GM19238 (cell line): ENCODE results near the gene PSMD2.
"Not testable (repeated sequence)": the region's sequence is repeated elsewhere in the genome, so short reads cannot be mapped to it uniquely, and the experiment has no call there.

Source experiments
- DNase-seq: peaks from one replicate; pipeline ENCODE4 v3.0.0; 2011; ENCODE audit warnings: low spot score; ENCODE audit not compliant: insufficient read length

PSMD2 gene

DNA sequence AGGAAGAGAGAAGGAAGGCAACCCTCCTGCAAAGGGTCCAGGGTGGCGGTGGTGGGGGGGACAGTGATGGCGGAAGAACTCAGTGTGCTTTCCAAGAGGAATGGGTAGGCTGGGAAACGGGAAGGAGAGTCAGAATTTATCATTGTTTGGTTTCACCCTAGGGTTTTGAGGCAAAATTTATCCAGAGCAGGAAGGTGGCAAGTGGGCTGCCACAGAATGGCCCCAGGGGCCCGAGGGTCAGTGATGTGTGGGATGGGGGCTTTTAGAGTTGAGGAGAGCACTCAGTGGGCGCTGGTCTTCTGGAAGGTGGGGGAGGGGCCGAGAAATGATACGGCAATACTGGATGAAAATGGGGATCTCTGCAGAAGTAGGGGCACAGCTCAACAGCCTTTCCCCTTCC is 38.9 kb downstream of the PSMD2 start:
- no peak for DNase-seq

DNA sequence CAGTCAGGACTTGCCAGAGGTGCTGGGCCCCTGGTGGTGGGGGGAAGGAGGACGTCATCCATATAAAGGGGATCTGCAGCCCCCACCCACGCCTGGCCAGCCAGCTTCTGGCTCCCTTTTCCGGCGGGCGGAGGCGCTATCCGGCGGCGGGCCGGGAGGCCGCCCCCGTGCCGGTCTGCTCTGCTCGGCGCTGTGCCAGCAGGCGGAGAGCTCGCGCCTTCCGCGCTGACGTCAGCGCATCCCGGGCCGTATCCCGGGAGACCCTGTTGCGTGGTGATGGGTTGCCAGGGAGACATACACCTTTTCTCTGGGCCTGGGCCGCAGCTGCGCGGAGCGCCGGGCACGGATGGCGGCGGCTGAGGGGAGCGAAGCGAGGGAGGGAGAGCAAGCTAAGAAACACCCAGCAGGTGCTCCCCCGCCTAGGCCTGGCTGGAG is 39.5 kb downstream of the PSMD2 start:
- no peak for DNase-seq

DNA sequence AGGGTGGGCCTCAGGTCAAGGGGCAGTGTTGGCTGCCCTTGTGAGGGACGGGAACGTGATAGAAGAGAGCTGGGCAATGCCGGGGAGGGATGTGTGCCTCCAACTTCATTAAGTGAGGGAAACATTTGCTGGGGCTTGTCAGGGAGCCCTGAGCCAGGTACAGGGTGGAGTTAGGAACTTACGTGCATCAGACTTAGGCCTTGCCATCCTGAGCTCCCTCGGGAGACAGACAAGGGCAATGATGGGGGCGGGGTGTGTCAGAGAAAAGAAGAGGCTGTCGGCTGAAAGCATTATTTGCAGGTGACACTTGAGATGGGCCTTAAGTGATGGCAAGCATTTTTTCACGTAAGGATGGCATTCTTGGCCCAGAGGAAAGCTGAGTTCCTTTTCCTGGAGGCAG is 40.0 kb downstream of the PSMD2 start:
- DNase-seq = no peak

DNA sequence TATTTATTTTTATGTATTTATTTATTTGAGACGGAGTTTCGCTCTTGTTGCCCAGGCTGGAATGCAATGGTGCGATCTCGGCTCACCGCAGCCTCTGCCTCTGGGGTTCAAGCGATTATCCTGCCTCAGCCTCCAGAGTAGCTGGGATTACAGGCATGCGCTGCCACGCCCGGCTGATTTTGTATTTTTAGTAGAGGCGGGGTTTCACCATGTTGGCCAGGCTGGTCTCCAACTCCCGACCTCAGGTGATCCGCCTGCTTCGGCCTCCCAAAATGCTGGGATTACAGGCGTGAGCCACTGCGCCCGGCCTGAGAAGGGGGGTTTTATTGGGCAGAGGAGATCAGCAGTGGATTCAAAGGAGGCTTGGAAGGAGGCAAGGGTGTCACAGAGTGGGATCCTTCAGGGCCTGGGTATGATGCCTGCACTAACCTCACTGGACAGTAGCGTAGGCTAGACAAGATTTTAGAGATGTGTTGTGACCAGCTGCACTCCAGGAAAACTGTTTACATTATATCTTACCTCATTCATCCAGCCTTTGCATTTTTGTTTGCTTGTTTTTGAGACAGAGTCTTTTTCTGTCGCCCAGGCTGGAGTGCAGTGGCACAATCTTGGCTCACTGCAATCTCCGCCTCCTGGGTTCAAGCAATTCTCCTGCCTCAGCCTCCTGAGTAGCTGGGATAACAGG is 40.6 kb downstream of the PSMD2 start:
- DNase-seq = not testable (repeated sequence)

DNA sequence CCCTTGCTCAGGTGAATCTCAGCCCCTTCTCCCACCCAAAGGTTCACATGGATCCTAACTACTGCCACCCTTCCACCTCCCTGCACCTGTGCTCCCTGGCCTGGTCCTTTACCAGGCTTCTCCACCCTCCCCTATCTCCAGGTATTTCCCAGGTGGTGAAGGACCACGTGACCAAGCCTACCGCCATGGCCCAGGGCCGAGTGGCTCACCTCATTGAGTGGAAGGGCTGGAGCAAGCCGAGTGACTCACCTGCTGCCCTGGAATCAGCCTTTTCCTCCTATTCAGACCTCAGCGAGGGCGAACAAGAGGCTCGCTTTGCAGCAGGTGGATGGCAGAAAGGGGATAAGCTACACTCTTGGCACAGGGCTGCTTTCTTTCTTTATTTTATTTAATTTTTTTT is 42.9 kb downstream of the PSMD2 start:
- DNase-seq = no peak

DNA sequence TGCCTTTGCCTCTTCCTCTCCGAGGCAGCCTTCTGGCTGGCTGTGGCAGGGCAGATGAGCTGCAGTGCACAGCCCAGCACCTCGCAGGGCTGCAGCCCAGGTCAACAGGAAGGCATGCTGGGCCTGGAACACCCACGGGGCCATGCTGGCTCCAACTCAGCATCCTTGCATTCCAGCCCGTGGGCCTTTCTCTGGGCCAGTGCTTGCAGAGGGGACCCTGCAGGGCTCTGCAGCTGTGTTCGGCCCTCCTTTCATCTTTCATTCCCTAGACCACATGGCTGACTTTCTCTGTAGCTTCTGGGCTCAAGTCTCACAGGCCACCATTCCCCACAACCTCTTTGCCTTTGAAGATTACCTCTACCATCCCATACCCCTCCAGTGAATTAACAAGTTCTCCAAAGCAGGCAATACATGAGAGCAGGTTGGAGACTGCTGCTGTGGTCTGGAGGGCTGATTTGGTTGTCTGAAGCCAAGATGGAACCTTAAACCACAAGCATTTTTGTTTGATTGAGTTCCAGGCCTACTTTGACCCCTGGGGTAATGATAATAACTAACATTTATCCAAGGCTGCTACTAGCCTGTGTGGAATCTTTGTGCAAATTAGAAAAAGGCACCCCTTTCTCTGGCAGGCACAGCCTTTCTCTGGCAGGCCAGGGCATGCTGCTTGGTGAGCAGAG is 44.3 kb downstream of the PSMD2 start:
- DNase-seq = no peak

DNA sequence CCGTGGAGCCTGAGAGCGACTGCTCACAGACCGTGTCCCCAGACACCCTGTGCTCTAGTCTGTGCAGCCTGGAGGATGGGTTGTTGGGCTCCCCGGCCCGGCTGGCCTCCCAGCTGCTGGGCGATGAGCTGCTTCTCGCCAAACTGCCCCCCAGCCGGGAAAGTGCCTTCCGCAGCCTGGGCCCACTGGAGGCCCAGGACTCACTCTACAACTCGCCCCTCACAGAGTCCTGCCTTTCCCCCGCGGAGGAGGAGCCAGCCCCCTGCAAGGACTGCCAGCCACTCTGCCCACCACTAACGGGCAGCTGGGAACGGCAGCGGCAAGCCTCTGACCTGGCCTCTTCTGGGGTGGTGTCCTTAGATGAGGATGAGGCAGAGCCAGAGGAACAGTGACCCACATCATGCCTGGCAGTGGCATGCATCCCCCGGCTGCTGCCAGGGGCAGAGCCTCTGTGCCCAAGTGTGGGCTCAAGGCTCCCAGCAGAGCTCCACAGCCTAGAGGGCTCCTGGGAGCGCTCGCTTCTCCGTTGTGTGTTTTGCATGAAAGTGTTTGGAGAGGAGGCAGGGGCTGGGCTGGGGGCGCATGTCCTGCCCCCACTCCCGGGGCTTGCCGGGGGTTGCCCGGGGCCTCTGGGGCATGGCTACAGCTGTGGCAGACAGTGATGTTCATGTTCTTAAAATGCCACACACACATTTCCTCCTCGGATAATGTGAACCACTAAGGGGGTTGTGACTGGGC is 45.7 kb downstream of the PSMD2 start:
- DNase-seq = no peak

DNA sequence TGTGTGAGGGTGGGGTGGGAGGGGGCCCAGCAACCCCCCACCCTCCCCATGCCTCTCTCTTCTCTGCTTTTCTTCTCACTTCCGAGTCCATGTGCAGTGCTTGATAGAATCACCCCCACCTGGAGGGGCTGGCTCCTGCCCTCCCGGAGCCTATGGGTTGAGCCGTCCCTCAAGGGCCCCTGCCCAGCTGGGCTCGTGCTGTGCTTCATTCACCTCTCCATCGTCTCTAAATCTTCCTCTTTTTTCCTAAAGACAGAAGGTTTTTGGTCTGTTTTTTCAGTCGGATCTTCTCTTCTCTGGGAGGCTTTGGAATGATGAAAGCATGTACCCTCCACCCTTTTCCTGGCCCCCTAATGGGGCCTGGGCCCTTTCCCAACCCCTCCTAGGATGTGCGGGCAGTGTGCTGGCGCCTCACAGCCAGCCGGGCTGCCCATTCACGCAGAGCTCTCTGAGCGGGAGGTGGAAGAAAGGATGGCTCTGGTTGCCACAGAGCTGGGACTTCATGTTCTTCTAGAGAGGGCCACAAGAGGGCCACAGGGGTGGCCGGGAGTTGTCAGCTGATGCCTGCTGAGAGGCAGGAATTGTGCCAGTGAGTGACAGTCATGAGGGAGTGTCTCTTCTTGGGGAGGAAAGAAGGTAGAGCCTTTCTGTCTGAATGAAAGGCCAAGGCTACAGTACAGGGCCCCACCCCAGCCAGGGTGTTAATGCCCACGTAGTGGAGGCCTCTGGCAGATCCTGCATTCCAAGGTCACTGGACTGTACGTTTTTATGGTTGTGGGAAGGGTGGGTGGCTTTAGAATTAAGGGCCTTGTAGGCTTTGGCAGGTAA is 46.5 kb downstream of the PSMD2 start:
- DNase-seq = no peak

DNA sequence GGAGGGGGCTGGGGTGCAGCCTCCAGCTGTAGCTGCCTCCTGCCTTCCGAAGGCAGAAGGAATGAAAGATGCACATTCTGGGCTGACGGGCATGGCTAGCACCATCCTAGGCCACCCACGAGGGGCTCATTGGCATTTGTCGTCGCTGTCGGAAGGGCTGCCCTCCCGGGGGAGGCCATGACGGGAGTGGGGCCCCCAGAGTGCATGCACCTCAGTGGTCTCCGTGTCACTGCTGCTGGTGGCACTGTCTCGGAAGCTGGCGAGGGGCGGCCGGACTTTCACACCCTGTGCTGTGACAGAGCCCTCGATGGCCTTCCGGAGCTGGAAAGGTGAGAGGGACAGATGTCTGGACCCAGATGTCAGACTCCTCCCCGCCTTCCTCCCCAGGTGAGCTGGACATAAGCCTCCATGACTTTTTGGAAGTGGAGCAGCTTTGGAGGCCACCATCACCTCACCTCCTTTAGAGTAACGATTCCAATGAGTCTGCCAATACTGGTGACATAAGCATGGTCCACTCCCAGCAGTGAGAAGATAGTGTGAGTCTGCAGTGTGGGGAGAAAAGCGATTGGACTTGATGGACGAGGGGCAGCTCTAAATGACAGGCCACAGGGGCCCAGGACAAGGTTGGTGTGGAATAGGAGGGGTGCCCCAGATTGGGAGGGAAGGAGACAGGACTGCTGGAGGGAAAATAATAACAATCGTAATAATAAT is 47.6 kb downstream of the PSMD2 start:
- DNase-seq = no peak

DNA sequence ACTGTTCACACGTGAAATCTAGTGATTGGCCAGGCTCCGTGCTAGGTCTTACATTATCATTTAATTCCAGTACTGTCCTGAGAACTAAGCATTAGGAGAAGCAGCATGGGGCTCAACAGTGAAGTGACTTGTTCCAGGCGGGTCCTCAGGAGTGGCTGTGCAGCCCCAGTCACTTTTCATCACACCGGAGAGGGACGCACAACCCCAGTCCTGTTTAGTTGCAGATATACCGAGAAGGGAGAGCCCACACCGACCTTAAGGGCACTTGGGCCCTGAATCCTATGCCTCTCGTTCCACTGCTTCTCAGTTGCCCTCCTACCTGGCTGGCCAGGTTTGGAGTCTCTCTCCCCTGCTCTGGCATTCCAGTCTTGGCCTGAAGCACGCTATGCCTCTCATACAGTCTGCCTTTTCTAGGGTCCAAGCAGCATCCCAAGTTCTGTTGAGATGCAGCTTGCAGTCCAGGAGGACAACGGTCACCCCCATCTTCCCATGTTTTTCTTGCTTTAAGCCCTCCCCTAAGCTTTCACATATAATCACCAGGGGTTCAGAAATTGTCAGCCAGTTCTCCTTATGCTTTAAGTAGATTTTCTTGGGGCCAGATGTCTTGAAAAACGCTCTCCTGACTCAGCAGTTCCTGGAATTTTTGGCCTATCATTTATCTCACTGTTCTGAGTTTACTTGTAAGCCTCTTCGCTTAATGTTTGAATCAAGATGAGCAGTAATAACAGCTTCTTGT is 48.4 kb downstream of the PSMD2 start:
- DNase-seq = no peak

DNA sequence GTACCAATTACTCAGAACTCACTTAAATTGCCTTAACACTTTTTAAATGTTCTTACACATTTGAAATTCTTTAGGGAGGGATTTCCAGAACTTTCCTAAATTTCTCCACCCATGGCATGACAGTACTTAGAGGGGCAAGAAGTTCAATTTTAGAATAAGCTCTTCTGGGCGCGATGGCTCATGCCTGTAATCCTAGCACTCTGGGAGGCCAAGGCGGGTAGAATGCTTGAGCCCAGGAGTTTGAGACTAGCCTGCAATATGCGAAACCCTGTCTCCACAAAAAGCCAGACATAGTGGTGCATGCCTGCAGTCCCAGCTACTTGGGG is 49.0 kb downstream of the PSMD2 start:
- DNase-seq = no peak

DNA sequence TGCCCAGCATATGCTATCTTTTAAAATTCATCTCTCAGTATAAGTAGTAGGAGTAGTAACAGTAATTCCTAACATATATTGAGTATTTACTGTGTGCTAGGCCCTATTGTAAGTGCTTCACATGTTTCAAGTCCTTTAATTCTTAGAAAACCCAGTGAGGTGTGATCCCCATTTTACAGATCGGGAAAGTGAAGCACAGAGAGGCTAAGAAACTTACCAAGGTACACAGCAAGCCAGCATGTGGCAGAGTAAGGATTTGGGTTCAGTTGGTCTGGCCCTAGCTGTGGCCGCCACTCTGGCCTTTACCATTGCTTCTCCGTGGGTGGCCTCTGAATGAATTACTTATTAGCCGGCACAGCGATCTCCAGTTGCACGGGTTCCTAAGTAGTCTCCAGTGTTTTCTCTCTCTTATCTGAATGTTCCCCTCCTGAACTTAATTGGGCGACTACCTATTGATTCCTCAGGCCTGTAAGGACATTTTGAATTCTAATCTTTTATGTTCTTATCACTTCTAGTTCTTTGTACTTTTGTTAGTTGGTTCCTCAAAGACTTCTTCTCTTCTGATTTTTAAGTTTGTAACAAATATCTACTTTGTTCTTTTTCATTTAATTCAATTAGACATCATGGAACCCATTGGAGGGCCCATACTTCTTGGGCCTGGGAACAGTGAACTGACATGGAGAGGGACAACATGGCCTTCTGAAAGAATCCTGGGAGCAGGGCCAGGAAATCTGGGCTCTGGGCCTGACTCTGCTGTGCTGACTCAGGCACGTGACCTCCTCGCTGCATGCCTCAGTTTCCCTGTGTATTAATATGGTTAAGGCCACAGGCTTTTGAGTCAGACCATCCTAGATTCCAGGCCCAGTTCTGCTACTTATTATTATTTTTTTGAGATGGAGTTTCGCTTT is 50.8 kb downstream of the PSMD2 start:
- no peak for DNase-seq

DNA sequence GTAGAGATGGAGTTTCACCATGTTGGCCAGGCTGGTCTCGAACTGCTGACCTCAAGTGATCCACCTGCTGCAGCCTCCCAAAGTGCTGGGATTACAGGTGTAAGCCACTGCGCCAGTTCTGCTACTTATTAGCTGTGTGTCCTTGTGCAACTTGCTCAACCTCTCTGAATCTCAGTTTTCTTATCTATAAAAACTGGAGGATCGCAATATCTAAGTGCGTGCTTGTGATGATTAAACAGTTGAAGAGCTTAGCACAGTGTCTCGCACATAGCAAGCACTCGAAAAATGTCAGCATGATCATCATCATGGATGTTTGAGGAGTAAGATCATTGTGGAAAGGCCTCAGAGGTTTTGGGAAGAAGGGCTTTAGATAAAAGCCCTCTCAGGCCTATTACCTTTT is 51.6 kb downstream of the PSMD2 start:
- no peak for DNase-seq

DNA sequence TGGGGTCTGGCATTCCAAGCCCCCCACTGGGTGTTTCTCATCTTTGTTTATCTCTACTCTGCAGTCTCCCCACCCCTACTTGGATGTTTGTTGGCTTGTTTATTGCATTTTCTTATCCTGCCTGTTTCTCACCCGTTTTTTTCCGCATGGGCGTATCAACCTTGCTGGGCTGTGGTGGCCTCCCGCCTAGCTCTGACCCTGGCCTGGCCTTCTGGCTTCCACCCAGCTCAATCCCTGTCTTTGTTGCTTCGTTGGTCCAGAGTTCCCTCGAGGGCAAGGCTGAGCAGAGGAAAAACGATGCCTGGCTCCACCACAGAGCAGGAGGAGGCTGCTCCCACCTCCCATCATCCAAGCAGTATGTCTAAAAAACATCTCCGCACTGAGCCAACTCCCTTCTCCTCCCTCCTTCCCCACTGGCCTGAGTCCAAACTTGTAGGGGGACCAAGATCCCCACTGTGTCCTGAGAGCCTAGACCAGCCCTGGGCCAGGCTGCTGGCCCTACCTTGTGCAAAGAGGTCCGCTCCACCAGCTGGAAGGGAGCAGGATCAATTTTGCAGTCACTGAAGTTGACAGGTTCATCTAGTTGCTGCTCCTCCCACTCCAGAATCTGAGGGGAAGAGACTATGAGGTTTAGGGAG is 52.6 kb downstream of the PSMD2 start:
- no peak for DNase-seq

DNA sequence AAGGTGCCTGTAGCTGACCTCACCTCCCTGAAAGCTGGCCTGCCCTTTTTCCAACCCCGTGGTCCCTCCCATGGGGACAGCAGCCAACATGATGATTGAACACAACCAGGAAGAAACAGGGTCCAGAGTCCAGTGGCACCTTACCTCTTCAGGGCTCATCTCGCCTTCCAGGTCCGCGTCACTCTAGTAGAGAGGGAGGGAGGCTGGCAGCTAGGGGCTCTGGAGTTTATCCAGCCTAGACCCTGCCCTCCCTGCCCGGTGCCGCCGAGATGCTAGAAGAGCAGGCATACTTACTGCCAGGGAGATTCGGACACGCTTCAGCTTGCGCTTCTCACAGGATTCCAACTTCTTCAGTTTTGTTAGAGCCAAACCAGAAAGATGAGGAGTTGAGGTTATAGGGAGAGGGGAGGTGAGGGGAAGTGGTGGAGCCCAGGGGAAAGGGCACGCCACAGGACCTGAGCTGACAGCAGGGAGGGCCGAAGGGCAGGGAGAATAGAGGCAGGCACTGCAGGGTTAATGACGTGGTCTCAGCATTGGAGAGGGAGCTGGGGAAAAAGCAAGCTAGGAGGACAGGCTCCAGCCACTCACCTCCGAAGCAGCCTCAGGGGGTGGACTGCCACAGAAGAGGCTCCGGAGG is 53.2 kb downstream of the PSMD2 start:
- no peak for DNase-seq

DNA sequence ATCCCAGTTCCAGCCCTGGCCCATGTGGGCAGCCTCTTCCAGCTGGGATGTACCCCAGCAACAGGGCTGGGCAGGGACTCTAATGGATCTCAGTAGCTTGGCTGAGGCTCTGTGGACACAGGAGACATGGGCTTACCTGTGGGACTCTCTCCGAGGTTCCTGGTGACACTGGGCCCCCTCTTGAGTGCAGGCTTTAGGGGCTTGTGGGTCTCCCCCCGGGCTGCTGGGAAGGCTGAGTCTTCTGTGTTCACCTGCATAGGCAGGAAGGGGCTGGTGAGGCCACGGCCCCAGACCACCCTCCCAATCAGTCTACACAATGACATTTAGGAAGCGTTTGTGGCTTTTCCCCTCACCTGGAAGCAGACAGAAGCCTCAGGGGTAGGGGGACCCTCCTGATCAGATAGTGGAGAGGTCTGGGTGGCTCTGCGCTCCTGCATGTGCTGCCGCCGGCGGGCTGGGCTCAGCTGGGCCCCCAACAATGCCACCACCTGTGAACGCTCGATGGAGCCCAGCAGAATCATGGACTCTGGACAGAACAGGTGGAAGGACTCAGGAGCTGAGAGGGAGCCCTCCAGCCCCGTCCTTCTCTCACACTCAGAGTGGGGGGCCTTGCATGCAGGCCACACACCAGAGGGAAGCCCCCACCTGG is 54.0 kb downstream of the PSMD2 start:
- no peak for DNase-seq

DNA sequence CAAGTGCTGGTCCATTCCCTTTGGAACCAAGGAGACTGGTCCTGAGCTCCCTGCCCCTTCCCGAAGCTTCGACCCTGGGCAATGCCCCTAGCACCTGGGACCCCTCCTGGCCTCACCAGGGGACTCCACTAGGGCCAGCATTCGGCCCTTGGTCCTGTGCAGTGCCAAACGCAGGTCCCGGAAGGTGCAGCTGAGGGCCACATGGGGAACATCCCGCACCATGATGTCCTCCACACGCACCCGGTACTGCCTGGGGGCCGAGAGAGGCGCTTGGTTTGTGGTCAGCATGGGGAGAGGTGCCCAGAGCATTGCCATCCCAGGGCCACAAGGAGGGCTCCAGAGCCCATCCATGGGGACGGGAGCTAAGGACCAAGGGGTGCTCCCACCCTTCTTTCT is 54.5 kb downstream of the PSMD2 start:
- no peak for DNase-seq

DNA sequence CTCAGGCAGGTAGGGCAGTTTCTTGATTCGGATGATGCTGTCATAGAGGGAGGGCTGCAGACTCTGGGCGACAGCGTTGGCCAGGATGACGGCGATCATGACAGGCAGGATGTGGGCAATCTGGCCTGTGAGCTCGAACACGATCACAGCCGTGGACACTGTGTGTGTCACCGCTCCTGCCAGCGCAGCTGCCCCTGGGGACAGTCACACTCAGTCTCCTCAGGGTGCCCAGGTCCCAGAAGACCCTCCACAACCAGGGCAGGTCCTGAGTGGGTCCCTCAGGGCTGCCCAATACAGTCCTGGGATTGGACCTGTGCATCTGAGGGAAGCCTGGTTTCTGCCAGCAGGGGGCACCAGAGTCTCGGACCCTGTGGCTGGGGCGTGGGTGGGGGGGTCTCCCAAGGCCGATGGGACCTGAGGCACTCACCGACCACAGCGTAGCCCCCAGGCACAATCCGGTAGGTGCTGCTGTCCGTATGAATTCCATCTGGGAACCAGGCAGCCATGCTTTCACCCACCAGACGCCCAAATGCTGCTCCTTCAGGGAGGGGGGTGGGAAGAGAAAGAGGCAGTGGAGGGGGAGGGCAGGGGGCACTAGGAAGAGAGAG is 55.2 kb downstream of the PSMD2 start:
- DNase-seq = no peak
